Measurements from ENCODE around the gene FAM200B. TPM values are rescaled to one million over a fixed set of nuclear protein-coding genes. Genes with fewer than 3 reads are reported as not detected.

The FAM200B gene
- total RNA-seq, 1 donor from 2014 or later, result 16.6 TPM

DNA sequence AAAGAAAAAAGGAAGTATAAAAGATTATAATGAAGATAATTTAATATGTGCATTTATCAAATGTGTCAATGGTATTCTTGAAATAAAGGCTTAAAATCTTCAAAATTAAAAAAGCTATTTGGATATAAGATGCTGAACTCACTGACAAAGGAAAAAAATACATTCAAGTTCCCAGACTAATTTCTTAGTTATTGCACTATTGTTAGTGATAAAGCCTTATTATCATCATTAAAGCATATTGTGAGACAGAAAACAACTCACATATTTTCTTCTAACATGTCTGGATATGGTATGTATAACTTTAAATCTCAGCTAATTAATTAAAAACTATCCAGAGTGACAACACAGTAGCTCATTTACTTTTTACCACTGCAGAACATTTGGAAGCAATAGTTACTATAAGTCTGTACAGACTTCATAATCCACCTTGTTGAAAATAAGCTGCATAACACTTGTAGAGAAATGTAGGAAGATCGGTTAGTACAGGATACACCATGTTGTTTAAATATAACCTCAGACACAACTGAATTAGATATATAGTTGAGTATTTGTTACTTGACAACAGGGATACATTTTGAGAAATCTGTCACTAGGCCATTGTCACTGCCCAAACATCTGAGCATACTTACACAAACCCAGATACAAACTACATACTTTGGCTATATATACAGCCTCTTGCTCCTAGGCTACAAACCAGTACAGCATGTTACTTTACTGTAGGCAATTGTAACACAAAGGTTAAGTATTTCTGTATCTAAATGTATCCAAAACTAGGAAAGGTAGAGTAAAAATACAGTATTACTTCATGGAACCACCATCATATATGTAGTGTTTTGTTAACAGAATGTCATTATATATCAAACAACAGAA is 12.8 kb upstream of the FAM200B start:
- no peak for DNase-seq (ENCODE audit: low read depth, low spot score)

DNA sequence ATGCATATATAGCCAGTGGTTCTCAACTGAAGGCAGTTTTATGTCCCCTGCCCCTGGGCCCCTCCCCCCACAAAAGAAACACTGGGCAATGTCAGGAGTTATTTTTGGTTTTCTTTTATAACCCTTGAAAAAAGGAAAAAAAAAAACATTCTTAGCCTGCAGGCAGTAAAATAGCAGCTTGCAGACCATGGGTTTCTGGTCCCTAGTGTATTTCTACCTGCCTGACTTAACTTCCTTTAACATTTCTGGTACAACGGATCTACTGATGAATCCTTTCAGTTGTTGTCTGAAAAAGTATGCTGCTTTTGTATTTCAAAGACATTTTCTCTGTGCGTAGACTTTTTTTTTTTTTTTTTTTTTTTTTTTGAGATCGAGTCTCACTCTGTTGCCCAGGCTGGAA is 11.1 kb upstream of the FAM200B start:
- no peak for DNase-seq (ENCODE audit: low read depth, low spot score)

DNA sequence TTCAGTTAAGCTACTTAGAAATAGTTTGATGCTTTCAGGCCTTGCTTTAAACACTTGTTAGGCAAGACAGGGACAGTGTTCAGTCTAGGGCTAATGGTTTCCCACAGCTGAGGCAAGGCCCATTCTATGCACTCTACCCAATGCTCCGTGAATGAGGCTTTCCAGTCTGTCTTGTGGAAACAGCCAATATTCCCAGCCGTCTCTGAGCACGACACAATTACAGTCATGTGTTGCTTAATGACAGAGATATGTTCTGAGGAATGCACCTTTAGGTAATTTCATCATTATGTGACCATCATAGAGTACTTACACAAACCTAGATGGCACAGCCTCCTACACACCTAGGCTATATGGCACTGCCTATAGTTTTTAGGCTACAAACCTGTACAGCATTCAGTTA is 9.5 kb upstream of the FAM200B start:
- no peak for DNase-seq (ENCODE audit: low read depth, low spot score)

DNA sequence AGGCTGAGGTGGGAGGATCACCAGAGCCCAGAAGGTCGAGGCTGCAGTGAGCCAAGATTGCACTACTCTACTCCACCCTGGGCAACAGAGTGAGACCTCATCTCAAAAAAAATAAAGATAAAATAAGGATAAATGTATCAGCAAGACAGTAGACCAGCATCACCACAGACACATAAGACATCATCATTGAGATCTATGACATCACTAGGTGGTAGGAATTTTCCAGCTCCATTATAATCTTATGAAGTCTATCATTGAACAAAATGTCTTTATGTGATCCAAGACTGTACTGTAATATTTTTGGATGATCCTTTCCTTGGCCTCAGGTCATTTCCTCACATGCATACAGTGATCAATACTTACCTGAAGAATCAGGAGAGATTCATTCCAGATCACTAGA is 8.3 kb upstream of the FAM200B start:
- DNase-seq (ENCODE audit: low read depth, low spot score), result no peak

DNA sequence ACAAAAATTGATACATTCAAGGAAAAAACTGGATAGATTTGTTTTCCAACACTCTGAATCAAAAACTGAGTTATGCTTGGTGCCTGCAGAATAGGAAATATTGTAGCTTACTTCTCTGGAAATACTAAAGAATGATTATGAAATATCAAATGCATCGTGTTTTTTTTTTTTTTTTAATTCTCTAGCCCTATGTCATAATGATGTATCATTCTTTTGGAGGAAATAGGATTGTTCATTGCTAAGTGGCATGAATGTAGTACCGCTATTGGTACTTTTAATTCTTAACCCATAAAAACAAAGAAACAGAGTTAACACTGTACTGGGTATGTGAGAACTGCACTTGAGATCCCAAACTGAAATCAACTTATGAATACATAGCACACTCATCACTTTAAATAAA is 7.6 kb upstream of the FAM200B start:
- DNase-seq (ENCODE audit: low read depth, low spot score), result no peak

DNA sequence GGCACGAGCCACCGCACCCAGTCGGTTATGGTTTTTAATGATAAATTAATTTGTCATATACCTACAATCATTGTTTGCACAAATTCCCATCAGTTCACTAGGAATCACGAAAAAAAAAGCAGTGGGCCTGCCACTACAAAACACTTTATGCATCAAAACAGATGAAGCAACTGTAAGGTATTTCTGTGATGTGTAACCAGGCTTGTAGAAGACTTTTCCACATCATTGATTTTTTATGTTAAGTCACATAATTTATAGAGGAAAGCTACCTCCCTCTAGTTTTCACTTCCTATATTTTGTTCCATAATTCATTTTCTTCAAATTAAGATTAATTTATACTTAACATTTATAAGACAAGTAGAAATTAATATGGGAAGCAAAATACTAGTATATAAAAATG is 6.7 kb upstream of the FAM200B start:
- no peak for DNase-seq (ENCODE audit: low read depth, low spot score)

DNA sequence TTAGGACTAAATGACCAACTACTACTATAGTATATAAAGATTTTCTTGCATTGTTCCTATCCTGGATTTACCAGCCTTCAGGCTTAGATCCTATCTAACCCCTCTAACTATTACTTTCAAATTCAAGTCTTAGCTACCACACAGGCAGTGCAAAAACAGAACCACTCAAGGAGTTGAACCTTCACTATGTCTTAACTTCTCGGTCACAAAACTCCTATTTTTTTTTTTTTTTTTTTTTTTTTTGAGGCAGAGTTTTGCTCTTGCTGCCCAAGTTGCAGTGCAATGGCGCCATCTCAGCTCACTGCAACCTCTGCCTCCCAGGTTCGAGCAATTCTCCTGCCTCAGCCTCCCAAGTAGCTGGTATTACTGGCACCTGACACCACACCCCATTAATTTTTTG is 6.3 kb upstream of the FAM200B start:
- DNase-seq (ENCODE audit: low read depth, low spot score), result no peak

DNA sequence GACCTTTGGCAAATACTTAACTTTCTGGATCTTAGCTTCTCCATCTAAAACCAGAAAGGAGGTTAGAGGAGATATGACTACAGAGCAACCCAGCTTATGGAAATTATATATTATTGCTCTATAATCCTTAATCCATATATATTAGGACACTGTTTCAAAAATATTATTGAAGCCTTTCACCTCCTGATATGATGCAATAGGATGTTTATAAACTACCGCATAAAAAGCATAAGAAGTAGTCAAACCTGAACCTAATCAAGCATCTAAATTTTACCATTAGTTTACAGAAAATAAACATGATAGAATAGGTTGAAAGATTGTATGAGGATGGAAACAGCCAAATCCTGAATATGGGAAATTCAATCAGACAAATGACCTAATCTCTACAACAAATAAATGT is 5.6 kb upstream of the FAM200B start:
- no peak for DNase-seq (ENCODE audit: low read depth, low spot score)

DNA sequence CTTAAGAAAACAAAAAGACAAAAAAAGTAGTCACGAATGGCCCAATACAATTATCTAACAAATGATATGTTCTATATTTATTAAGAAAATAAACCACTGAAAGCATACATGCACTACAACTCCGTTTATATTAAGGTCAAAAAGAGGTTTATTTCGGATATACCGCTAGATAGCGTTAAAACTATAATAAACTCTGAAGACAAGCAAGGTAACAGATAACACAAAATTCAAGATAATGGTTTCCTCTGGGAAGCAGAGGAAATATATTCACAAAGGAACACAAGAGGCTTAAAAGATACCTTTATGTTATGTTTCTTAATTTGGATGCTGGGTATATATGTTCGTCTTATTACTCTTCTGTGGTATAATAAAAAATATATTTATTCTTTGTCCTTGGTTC is 4.7 kb upstream of the FAM200B start:
- no peak for DNase-seq (ENCODE audit: low read depth, low spot score)

DNA sequence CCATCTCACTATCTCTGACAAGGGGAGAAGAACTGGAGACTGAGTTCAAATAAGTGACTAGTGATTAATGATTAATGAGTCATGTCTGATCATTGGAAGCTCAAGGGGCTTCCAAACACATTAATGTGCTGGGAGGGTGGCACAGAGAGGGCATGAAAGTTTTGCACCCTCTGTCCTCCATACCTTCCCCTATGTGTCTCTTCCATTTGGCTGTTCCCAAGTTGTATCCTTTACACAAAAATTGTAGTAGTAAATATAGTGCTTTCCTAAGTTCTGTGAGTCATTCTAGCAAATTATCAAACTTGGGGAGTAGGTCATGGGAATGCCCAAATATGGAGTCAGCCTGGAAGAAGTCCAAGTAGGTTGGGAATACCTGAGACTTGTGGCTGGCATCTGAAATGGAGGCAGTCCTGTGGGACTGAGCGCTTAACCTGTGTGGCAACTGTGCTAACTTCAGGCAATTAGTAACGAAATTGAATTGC is 4.1 kb upstream of the FAM200B start:
- no peak for DNase-seq (ENCODE audit: low read depth, low spot score)

DNA sequence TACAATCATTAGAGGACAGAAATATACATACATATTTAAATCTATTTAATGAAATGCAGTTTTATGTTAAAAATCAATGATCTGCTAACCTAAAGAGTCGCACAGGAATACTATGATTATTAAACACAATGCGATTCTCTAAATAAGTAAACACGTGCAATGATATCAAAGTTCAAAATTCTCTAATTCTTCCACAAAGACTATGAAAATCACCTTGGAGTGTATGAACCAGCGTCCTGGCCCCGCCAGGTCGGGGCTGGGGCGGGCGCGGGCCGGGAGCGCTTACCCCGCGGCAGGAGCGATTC is 608 bp upstream of the FAM200B start:
- DNase-seq (ENCODE audit: low read depth, low spot score), result no peak

DNA sequence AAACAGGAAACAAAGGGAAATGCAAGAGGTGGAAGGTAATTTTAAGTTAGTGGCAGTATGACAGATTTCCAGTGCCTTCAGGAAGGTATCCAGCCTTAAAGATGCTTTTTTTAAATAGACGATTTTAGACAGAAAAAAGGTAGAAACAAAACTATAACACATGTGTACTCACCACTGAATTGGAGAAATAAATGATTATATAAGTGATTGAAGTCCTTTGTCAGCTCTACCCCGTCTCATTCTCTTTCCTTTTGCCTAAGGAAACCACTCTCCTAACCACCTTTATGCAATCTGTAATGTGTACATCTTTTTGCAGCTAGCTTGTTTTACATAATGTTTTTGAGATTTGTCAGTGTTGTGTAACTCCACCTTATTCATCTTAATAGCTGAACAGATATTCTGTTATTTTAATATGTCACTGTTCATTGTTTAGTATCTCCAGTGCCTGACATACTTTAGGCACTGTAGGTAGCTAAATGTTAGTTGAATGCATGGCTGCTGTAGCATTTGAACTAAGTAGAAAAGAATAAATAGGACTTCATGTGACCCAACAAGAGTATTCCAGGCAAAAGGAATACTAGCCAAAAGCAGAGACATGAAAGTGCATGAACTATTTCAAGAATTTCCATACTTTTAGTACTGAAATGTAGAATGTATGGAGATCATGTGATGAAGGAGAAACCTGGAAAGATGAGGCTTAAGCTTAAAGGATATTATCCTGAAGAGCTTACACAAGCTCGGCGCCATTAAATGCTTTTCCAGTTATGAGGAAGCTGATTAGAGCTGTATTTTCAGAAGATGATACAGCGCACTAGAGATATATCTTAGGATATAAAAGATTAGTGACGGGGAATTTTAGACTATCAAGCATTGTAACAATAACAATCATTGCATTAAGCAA is 865 bp downstream of the FAM200B start:
- DNase-seq (ENCODE audit: low read depth, low spot score), result no peak

DNA sequence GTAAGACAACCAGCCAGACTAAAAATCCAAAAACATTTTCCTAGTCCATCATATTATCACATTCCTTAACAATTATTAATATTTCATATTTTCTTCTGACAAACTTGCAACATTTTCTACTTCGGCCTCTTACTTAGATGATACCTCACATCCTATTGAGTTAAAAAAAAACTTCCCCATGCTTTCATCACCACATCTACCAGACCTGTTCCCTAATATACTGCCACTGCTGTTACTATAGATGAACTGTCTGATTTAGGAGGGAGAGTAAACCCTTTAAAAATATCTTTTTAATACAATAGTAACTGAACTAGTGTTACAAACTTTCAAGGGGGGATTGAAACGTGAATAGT is 1.5 kb downstream of the FAM200B start:
- DNase-seq (ENCODE audit: low read depth, low spot score), result no peak

DNA sequence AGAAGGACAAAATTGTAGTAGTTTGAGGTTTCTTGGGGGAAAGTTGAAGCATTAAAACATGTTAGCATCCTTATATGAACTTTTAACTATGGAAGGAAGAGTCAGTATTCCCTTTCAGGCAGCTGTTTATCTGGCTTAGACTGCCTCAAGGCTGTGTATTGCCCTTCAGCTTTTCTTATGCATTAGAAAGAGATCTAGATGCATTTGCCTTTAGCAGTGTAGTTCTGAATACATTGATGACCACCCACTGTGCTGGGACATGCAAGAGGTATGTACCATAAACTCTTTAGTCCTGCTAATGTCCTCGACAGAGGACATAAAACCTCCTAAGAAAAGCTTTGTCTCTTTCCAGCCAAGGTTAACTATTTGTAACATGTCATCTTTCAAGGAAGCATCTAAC is 2.9 kb downstream of the FAM200B start:
- no peak for DNase-seq (ENCODE audit: low read depth, low spot score)

DNA sequence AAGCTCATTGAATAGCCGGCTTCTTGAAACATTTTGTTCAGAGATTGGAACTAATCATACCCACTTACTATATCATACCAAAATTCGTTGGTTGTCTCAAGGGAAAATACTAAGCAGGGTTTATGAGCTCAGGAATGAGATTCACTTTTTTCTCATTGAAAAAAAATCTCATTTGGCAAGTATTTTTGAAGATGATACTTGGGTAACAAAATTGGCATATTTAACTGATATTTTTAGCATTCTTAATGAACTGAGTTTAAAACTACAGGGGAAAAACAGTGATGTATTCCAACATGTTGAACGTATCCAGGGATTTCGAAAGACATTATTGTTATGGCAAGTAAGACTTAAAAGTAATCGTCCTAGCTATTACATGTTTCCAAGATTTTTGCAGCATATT is 6.4 kb downstream of the FAM200B start:
- no peak for DNase-seq (ENCODE audit: low read depth, low spot score)

DNA sequence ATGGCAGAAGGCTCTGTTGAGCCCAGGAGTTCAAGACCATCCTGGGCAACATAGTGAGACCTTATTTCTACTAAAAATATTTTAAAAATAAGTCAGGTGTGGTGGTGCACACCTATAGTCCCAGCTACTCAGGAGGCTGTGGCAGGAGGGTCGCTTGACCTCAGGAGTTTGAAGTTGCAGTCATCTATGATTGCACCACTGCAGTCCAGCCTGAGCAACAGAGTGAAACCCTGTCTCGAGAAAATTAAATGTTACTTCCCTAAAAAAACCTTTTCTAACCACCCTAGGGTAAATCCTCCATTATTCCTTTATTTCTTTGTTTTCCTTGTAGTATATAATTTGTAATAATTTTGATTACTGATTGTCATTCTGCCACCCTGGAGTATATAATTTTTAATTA is 7.9 kb downstream of the FAM200B start:
- no peak for DNase-seq (ENCODE audit: low read depth, low spot score)

DNA sequence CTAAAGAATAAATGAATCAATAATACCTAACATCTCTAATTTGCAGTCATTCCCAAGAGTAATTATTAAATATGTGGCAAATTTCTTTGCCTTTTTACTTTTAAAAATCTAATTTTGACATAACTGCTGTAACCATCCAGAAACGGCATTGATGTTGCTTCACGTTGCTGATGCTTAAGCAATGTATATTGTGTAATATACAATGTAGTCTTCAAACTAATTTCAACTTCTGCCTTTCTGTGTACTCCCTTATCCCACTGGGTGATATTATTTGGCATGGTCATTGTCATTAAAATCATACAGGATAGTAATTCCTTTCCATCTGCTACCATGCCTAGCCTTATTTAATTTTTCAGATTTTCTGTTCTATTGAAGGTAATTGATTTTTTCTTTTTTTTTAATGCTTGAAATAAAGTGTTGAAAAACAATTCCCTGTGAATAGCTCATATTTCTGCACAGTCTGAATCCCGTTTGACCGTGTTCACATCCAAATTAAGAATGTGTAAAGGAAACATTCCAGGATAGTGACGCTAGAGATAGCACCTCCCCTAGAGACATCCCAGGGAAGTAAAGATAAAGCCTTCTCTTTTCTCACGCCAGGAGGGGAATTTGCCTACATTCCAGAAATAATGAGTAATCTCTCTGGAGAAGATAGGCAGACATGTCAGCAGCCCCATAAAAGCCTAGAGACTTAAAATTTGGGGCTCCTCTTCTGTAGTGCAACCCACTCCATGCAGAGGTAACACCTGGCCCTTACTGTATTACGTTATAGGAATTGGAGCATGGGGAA is 8.6 kb downstream of the FAM200B start:
- peak; percentile 94 for DNase-seq (ENCODE audit: low read depth, low spot score)

DNA sequence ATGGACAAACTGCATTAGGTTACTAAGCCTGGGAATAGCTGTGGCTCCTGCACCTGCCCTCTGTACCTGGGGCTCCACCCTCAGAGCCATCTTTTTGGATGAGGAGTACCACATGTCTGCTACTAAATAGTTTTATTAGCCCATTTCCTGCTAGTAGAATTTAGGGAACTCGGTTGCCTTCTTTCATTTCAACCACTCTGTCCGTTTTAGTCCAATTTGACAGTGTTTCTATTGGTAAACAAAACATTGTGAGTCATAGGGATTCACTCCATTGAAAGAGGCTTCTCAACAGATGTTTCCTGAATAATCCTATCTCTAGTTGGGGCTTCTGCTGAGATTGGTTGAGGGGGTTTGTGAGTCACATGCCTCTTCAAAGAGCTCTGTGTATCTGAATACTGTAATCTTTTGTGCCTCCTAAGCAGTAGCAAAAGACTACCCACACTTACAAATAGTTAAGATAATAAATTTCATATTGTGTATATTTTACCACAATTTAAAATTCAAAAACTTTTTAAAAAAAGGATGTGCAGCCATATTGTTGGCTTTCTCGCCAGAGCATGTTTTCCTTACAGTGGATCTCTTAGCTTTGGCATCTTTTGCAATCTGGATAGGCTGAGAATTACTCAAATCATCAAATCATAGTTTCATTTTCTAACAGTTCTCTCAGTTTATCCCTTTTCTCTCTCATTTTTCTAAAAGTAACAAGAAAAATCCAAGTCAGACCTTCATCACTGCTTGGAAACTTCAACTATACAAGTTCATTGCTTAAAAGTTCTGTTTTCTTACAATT is 9.9 kb downstream of the FAM200B start:
- peak; percentile 30 for DNase-seq (ENCODE audit: low read depth, low spot score)

DNA sequence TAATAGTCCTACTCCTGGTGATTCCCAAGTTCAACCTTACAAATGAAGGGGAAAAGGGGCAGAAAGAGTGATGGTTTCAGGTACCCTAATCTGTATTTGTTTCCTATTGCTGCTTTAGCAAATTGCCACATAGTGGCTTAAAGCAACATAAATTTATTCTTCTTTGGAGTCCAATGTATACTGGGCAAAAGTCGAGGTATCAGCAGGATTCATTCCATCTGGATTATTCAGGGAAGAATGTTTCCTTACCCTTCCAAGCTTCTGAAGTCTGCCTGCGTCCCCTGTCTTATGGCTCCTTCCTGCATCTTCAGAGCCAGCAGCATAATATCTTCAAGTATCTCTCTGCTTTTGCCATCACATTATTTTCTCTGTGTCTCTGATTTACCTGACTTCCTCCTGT is 11.0 kb downstream of the FAM200B start:
- no peak for DNase-seq (ENCODE audit: low read depth, low spot score)

DNA sequence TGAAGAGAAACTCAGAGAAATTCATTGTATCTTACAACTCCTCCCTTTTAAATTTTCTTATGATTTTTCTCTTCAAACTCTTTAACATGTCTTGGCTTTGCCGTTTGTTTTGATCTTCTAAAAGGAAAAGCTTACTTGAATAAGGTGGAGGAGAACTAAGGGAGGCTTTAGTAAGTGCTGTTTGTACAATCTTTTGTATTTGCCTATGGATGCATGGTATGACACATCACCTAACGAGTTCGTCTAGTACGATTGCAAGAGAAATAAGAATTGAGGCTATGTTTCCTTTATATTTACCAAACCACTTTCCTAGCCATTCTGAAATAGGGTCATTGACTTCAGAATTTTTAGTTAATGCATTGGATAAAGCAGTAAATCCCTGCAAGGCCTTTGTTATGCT is 12.8 kb downstream of the FAM200B start:
- no peak for DNase-seq (ENCODE audit: low read depth, low spot score)

DNA sequence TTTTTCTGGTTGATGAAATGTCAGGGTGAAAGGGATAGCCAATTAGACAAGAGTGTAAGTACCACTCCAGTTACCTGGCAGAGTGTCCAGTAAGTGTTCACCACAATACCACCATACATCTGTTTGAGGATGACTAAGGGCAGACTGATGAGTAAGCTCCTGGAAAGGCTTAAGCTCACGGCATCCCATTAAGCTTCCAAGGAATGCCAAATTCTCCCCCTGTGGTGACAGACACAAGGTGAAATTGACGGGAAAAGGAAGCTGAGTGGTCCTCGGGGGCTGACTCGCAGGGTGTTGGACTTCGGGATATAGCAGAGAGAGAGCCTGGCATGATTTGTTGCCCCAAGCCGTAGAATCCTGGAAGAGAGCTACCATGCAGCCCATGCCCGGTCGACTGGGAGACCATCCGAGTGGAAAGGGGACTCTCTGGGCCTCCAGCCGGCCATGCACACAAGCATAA is 13.6 kb downstream of the FAM200B start:
- peak; percentile 43 for DNase-seq (ENCODE audit: low read depth, low spot score)
